IMR-90 (cell line): ENCODE results near the gene RPL23. TPM values are rescaled to one million over a fixed set of nuclear protein-coding genes. Genes with fewer than 3 reads are reported as not detected.
A peak's percentile ranks its signal among the peaks of the same experiment; 100 is the strongest.

ENCODE experiments used
- ATAC-seq: fragments of 200-7000 bp; cut with Tn5 transposase; 2 replicates; pipeline ENCODE4 v1.9.1; 2020; ENCODE audit warnings: low read depth, mild to moderate bottlenecking, moderate library complexity
- BruUV-seq: library from RNA; stranded (reverse); fragments of 400-500 nt; replicated peaks from 2 replicates; lab custom pipeline; 2021; lab: Mats Ljungman, UMichigan
- CTCF ChIA-PET: fragments of 300-600 bp; formaldehyde crosslinking; extraction: SDS; loops from one replicate; lab custom pipeline; 2021; ENCODE audit warnings: antibody characterized with exemption; lab: Yijun Ruan, JAX
- POLR2A ChIA-PET: fragments of 300-600 bp; sonication (Branson Sonifier 250); formaldehyde crosslinking; loops from one replicate; lab custom pipeline; 2022; ENCODE audit warnings: antibody characterized with exemption; ENCODE audit not compliant: unreplicated experiment; lab: Charles Lee
- DNase-seq: peaks from one replicate; pipeline ENCODE4 v3.0.0; 2013
- H2AFZ ChIP-seq: replicated peaks from 2 replicates; pipeline ENCODE3; 2013; ENCODE audit warnings: low read length, mild to moderate bottlenecking; ENCODE audit not compliant: poor library complexity
- H2AK5ac ChIP-seq: 2 replicates; pipeline ENCODE4 v1.6.1; 2013; ENCODE audit warnings: low read depth, low read length, inconsistent platforms
- H2AK9ac ChIP-seq: replicated peaks from 2 replicates; pipeline ENCODE3; 2013; ENCODE audit warnings: mild to moderate bottlenecking, low read depth, low read length, moderate library complexity; ENCODE audit not compliant: poor library complexity
- H2BK120ac ChIP-seq: 2 replicates; pipeline ENCODE4 v1.6.1; 2013; ENCODE audit warnings: low read depth, low read length, inconsistent platforms
- H2BK15ac ChIP-seq: 3 replicates; pipeline ENCODE4 v1.6.1; 2013; ENCODE audit warnings: low read depth, low read length, inconsistent platforms
- H2BK20ac ChIP-seq: 2 replicates; pipeline ENCODE4 v1.6.1; 2013; ENCODE audit warnings: low read depth, mild to moderate bottlenecking, inconsistent platforms, low read length, moderate library complexity
- H2BK5ac ChIP-seq: 2 replicates; pipeline ENCODE4 v1.6.1; 2013; ENCODE audit warnings: mild to moderate bottlenecking, low read depth, low read length, inconsistent platforms; ENCODE audit not compliant: poor library complexity, severe bottlenecking
- H3K14ac ChIP-seq: replicated peaks from 2 replicates; pipeline ENCODE4 v1.6.1; 2013; ENCODE audit warnings: low read depth, low read length, inconsistent platforms
- H3K18ac ChIP-seq: 2 replicates; pipeline ENCODE4 v1.6.1; 2013; ENCODE audit warnings: low read depth, low read length, control low read depth
- H3K23ac ChIP-seq: 2 replicates; pipeline ENCODE4 v1.6.1; 2013; ENCODE audit warnings: low read depth, low read length, inconsistent platforms
- H3K27ac ChIP-seq: 2 replicates; pipeline ENCODE4 v1.5.1; 2013; ENCODE audit warnings: mild to moderate bottlenecking, control low read depth, low read length; ENCODE audit not compliant: insufficient read depth
- H3K27me3 ChIP-seq: 2 replicates; pipeline ENCODE4 v1.6.1; 2013; ENCODE audit warnings: low read length; ENCODE audit not compliant: control insufficient read depth, insufficient read depth
- H3K36me3 ChIP-seq: 2 replicates; pipeline ENCODE4 v1.6.1; 2013; ENCODE audit warnings: low read length, mixed read lengths; ENCODE audit not compliant: control insufficient read depth, insufficient read depth
- H3K4ac ChIP-seq: 2 replicates; pipeline ENCODE4 v1.6.1; 2013; ENCODE audit warnings: low read depth, low read length, inconsistent platforms
- H3K4me1 ChIP-seq: 2 replicates; pipeline ENCODE4 v1.6.1; 2013; ENCODE audit warnings: low read length, mixed read lengths; ENCODE audit not compliant: control insufficient read depth, insufficient read depth
- H3K4me2 ChIP-seq: 2 replicates; pipeline ENCODE4 v1.6.1; 2013; ENCODE audit warnings: low read depth, mild to moderate bottlenecking, control low read depth, low read length, moderate library complexity
- H3K4me3 ChIP-seq: 2 replicates; pipeline ENCODE4 v1.5.1; 2013; ENCODE audit warnings: low read depth, mild to moderate bottlenecking, control low read depth, low read length, moderate library complexity; ENCODE audit not compliant: insufficient read depth
- H3K56ac ChIP-seq: 2 replicates; pipeline ENCODE4 v1.6.1; 2013; ENCODE audit warnings: low read length, inconsistent platforms; ENCODE audit not compliant: insufficient read depth; ENCODE audit errors: extremely low read depth
- H3K79me1 ChIP-seq, 2 experiments: 2 replicates each; pipeline ENCODE4 v1.6.1; 2013; ENCODE audit warnings: low read length in 2 of 2, inconsistent platforms in 1 of 2, low read depth in 1 of 2
- H3K9ac ChIP-seq: 2 replicates; pipeline ENCODE4 v1.6.1; 2013; ENCODE audit warnings: low read depth, low read length, control low read depth
- H3K9me1 ChIP-seq: 2 replicates; pipeline ENCODE4 v1.6.1; 2013; ENCODE audit warnings: low read length, inconsistent platforms; ENCODE audit not compliant: insufficient read depth
- H3K9me3 ChIP-seq: 2 replicates; pipeline ENCODE4 v1.6.1; 2013; ENCODE audit warnings: low read length; ENCODE audit not compliant: control insufficient read depth, insufficient read depth
- H4K20me1 ChIP-seq: 2 replicates; pipeline ENCODE4 v1.6.1; 2013; ENCODE audit warnings: low read length, inconsistent platforms; ENCODE audit not compliant: insufficient read depth
- H4K5ac ChIP-seq: 2 replicates; pipeline ENCODE4 v1.6.1; 2013; ENCODE audit warnings: mild to moderate bottlenecking, low read depth, low read length, control low read depth
- H4K8ac ChIP-seq, 2 experiments: 2 replicates each; pipeline ENCODE4 v1.6.1; 2013; ENCODE audit warnings: low read depth in 2 of 2, low read length in 2 of 2, control low read depth in 1 of 2, inconsistent platforms in 1 of 2
- H4K91ac ChIP-seq: 2 replicates; pipeline ENCODE4 v1.6.1; 2013; ENCODE audit warnings: low read depth, low read length, inconsistent platforms; ENCODE audit not compliant: insufficient read depth
- BHLHE40 ChIP-seq: fragments of 150-350 bp; IDR thresholded peaks from 2 replicates; pipeline ENCODE4 v1.6.1; 2016; ENCODE audit warnings: mild to moderate bottlenecking, low read depth, low read length
- CEBPB ChIP-seq: IDR thresholded peaks from 2 replicates; pipeline ENCODE4 v1.6.1; 2012; ENCODE audit warnings: low read depth, low read length, improper control_type of control experiment
- FOS ChIP-seq: fragments of 150-350 bp; IDR thresholded peaks from 2 replicates; pipeline ENCODE4 v1.6.1; 2016; ENCODE audit warnings: low read depth, low read length
- MAFK ChIP-seq: IDR thresholded peaks from 2 replicates; pipeline ENCODE4 v1.6.1; 2012; ENCODE audit warnings: low read depth, low read length, improper control_type of control experiment
- MAZ ChIP-seq: IDR thresholded peaks from 2 replicates; pipeline ENCODE4 v1.6.1; 2012; ENCODE audit warnings: low read depth, mild to moderate bottlenecking, low read length, improper control_type of control experiment, moderate library complexity, borderline replicate concordance
- NFE2L2 ChIP-seq: fragments of 150-350 bp; IDR thresholded peaks from 2 replicates; pipeline ENCODE4 v1.6.1; 2016; ENCODE audit warnings: low read depth, mild to moderate bottlenecking, low read length
- POLR2A ChIP-seq: IDR thresholded peaks from 2 replicates; pipeline ENCODE4 v1.6.1; 2012; ENCODE audit warnings: mild to moderate bottlenecking, low read depth, low read length
- WGBS, 2 experiments: methylation state at CpG; one replicate each; pipeline versions ENCODE4 v1.1.5 to v1.1.7; 2013; ENCODE audit warnings: missing lambda C conversion rate in 2 of 2; ENCODE audit not compliant: insufficient read length in 1 of 2; ENCODE audit errors: extremely low coverage in 2 of 2; 5-methylcytosine and 5-hydroxymethylcytosine counted together
- dilution Hi-C: fragments of 300-500 bp; cut with HindIII; formaldehyde crosslinking; loops from one replicate; pipeline ENCODE4 v1.14.3; 2018; ENCODE audit warnings: low sequenced_read_pairs; ENCODE audit not compliant: unreplicated experiment
- in situ Hi-C: fragments of 300-500 bp; cut with MboI; formaldehyde crosslinking; loops from 3 replicates; pipeline ENCODE4 v1.14.3; 2019; ENCODE audit warnings: low sequenced_read_pairs, inconsistent platforms, mixed read lengths
- intact Hi-C: fragments of 100-400 bp; cut with micrococcal nuclease; formaldehyde crosslinking; loops from 2 replicates; pipeline ENCODE4 v1.10.0; 2022
- polyA plus RNA-seq, 3 experiments: library from polyadenylated mRNA; depleted of rRNA; stranded (reverse); fragments of >200 nt; gene quantifications; 2 replicates each; pipeline ENCODE4 v1.2.3, GENCODE V29; 2012; ENCODE audit warnings: low replicate concordance in 1 of 3
- total RNA-seq: library from RNA; depleted of rRNA; stranded (reverse); fragments of >200 nt; gene quantifications from 2 replicates; pipeline ENCODE4 v1.2.3, GENCODE V29; 2012

RPL23 gene
- total and polyA plus RNA-seq, 2 of the 4 experiments (the other 2 are of a cell fraction): 1,170 to 2,308 TPM

GRCh38 chr17:38892083-38892482 lies 38.6 kb upstream of the RPL23 start:
- H3K27ac ChIP-seq: no peak overlapping the region
- no peak overlapping the region for H2AK5ac ChIP-seq
- dilution Hi-C loops: no loop called here
- 91% methylated on average over 3 of the region's 4 CpGs; no CpG with 5 or more reads in 1 of the 2 experiments for WGBS, 2 experiments
- H3K56ac ChIP-seq: no peak overlapping the region
- H4K20me1 ChIP-seq: peaks cover 99% of the 10 kb centered on the region
- H3K27me3 ChIP-seq: no peaks in the 10 kb centered on the region
- H3K4ac ChIP-seq: no peak overlapping the region
- ATAC-seq (no peak), DNase-seq (no peak)
- intact Hi-C loops: no loop called here
- no peak overlapping the region for H4K5ac ChIP-seq
- TF ChIP-seq MAFK (no peak), BHLHE40 (no peak), FOS (no peak), POLR2A (no peak), NFE2L2 (no peak), CEBPB (no peak), MAZ (no peak)
- peak overlapping the region; percentile 14 for H2AFZ ChIP-seq
- H3K14ac ChIP-seq: no peak overlapping the region
- peaks cover 41 to 95% of the 10 kb centered on the region in 2 experiments for H3K79me1 ChIP-seq
- H3K4me3 ChIP-seq: no peak overlapping the region
- no peak overlapping the region for H4K91ac ChIP-seq
- no peak overlapping the region for H3K9ac ChIP-seq
- peaks cover 11% of the 10 kb centered on the region for H3K4me1 ChIP-seq
- POLR2A ChIA-PET: no interaction called here
- peak overlapping the region; percentile 70 for H2AK9ac ChIP-seq
- H4K8ac ChIP-seq: no peak overlapping the region
- no peak overlapping the region for H2BK120ac ChIP-seq
- H2BK5ac ChIP-seq: no peak overlapping the region
- peaks cover 78% of the 10 kb centered on the region for H3K36me3 ChIP-seq
- no peak overlapping the region for H3K4me2 ChIP-seq
- CTCF ChIA-PET: no interaction called here
- no TSS peak for BruUV-seq
- peaks cover 24% of the 10 kb centered on the region for H3K9me1 ChIP-seq
- H2BK20ac ChIP-seq: no peak overlapping the region
- H3K18ac ChIP-seq: no peak overlapping the region
- H2BK15ac ChIP-seq: no peak overlapping the region
- H3K9me3 ChIP-seq: no peaks in the 10 kb centered on the region
- H3K23ac ChIP-seq: no peak overlapping the region
- in situ Hi-C loops: no loop called here
